HG03103 (cell line): ENCODE measurements around the gene PYCARD.
"Not testable (repeated sequence)": the region's sequence is repeated elsewhere in the genome, so short reads cannot be mapped to it uniquely, and the experiment has no call there.

ENCODE experiments used
- ATAC-seq: cut with Tn5 transposase; IDR thresholded peaks from one replicate; pipeline ENCODE4 v1.9.1; 2021; ENCODE audit warnings: low read depth; ENCODE audit not compliant: unreplicated experiment

PYCARD gene

DNA sequence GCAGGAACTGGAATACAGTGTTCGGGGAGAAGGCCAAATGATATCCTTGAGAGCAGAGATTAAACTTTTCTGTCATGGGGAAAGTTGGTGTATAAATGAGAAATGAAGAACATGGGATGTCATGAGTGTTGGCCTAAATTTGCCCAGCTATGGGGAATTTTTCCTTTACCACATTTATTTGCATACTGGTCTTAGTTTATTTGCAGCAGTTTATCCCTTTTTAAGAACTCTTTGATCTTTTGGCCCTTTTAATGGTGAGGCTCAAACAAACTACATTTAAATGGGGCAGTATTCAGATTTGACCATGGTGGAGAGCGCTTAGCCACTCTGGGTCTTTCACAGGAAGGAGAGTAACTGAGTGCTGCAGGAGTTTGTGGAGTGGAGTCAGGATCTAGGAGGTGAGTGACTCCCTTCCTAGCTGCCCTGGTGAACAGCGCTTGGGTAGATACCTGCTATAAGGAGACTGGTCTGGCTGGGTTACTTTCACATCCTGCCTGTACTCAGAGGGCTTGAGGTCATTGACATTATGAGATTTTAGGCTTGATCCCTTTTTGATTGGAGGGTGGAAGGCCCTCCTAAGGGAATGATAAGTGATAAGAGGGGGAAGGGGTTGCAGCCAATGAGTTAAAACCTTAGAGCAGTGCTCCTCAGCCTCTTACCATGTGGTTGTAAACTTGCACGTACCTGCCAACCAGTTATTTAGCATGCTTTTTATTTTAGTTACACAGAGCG, 10.7 kb downstream of the PYCARD start:
- ATAC-seq, result no peak

DNA sequence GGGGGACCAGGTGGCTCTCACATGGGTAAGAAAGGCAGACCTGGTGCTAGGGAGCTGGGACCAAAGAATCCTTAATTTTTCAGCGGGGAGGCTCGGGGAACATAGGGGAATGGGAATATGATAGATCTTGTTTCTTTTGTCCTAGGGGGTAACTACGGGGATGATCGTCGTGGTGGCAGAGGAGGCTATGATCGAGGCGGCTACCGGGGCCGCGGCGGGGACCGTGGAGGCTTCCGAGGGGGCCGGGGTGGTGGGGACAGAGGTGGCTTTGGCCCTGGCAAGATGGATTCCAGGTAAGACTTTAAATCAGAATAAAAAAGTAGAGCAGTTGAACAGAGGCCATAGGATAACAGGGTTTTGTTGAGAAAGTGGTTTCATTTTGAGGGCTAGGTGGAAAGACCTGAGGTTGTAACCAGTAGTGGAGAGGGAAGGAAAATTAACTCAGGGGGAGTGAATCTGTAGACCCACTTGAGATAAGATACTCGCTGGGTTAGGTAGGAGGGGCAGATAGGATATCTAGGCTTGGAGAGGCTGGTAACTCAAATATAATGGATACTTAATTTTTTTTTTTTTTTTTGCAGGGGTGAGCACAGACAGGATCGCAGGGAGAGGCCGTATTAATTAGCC, 11.6 kb downstream of the PYCARD start:
- ATAC-seq, result no peak

GRCh38 chr16:31190061-31190460, 12.5 kb downstream of the PYCARD start:
- ATAC-seq, result no peak

- no peak for ATAC-seq
Measured at GRCh38 chr16:31189412-31189778, 13.2 kb downstream of the PYCARD start.

DNA sequence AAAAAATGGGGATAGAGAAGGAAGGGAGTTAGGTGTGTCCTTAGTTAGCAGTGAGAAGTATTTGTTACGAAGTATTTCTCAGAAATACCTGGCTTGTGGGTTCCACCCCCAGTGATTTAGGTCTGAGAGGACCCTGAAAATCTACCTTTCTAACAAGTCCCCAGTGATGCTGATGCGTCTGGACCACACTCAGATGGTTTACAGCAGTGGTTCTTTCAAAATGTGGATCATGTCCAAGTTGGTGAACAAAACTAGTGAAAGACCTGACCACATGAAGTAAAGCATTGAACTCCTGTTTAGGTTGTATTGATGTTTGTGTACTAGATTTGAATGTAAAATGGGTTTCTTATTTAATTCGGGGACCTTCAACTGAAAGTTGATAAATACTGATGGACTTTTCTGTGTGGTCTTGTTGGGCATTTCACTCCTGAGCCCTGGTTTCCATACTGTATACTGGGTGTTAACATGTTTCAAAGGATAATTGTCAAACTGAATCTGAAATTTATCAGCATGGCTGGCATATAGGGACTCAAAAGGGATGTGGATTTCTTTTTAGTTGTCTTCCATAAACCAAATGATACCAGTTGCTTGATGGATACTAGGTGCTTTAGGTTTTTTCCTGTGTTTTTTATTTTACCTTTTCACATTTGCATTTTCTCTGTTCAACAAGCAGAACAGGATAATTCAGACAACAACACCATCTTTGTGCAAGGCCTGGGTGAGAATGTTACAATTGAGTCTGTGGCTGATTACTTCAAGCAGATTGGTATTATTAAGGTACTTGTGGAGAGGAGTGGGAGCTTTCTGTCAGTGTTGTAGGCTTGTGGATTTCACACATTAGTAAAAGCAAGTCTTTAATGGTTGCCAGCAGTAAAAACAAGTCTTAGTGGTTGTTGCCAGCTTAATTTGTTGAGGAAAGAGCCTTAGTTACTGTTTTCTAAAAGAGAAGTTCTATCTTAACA, 13.8 kb downstream of the PYCARD start:
- ATAC-seq, result no peak

DNA sequence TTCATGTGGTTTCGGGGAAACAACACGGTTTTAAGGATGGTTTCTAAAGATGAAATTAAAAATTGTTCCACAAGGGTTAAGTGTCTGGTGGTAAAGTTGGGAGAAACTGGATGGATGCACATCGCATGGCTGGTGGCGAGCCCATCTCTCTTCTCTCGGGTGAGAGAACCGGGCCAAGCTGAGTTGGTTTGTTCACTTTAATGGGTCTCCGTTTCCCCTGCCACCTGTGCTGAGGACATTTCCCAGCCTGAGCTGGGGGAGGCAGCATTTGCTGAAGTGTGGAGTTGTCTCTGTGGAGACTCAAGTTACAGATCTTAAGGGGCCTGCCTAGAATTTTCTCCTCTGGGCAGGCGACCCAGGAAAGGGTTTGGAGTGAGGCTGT, 14.8 kb downstream of the PYCARD start:
- ATAC-seq, result no peak

- no peak for ATAC-seq
Measured at GRCh38 chr16:31186930-31187807, 15.4 kb downstream of the PYCARD start.

DNA sequence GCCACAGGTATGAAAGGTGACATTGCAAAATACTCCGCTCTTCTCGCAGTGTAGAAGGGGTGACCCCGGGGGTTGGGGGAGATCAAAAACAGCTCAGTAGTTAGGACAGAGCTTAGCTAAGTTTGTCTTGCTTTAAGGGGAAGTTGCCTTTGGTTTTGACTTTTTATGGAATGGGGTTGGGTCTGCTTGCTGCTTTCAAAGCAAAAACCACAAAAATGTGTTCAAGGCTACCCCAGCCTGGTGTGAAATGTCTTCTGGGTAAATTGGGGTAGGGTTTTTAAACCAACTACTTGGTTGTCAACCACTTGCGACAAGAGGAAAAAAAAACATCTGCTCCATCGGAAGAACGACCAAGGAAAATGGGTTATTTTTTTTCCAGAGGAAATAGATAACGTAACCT, 16.4 kb downstream of the PYCARD start:
- ATAC-seq, result no peak

DNA sequence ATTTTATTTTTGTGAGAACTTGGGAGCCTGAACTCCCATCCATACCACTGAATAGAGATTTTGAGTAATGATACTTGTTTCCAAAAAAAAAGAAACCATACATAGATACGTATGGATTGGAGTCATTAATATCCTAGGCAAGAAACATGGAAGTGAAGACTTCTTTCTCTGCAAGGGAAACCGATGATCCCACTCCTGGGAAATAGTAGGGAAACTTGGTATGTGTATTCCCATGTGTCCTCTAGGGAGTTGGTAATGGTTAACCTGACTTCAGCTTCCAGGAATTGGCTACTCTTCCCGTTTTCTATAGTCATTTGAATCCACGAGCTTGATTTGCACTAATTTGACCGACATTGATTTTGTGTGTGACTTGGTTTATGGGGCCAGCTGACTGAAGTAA, 17.2 kb downstream of the PYCARD start:
- no peak for ATAC-seq

- no peak for ATAC-seq
Measured at GRCh38 chr16:31184888-31185287, 17.7 kb downstream of the PYCARD start.

GRCh38 chr16:31183432-31184428, 18.8 kb downstream of the PYCARD start:
- ATAC-seq, result no peak

DNA sequence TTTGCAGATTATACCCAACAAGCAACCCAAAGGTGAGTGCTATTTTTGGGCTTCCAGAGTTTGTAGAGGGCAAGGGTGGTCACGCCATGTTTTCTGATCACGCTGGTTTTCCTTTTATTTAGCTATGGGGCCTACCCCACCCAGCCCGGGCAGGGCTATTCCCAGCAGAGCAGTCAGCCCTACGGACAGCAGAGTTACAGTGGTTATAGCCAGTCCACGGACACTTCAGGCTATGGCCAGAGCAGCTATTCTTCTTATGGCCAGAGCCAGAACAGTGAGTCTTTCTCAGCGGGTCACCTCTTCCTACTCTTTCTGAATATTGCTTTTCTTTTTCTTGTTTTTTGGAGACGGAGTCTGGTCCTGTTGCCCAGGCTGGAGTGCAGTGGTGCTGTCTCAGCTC, 20.2 kb downstream of the PYCARD start:
- no peak for ATAC-seq

DNA sequence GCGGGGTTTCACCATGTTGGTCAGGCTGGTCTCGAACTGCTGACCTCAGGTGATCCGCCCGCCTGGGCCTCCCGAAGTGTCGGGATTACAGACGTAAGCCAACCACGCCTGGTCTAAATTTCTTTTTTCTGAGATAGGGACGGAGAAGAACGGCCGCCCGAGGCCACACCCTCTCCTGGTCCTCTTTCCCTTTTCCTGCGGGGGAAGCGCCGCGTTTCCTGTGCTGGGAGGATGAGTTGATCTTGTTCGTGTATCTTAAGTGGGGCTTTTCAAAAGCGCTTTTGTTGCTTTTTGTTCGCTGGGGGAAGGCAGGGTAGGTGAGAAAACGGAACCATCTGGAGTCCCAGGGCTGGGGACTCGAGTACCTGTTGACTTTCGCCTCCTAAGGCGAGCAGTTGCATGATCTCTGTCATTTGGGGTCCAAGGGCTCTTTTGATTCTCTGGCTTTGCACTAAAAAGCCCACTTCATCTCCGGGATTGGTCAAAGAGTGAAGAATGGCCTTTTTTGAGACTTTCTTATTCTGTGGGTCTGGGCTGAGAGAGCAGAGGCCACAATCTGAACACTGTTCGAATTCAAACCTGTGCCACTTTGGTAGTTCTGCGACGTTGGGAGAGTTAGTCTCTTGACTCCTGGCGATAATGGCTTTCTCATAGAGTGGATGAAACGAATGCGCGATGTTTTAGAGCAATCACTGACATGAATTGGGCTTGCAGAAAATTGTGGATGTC, 21.3 kb downstream of the PYCARD start:
- no peak for ATAC-seq

GRCh38 chr16:31179747-31180459, 22.7 kb downstream of the PYCARD start, which contains the start of gene FUS:
FUS (plus strand) TSS chr16:31180139; CDS start chr16:31180215, 76 bp downstream.
- ATAC-seq, result peak; percentile 42

GRCh38 chr16:31179219-31179746, 23.3 kb downstream of the PYCARD start:
- no peak for ATAC-seq

DNA sequence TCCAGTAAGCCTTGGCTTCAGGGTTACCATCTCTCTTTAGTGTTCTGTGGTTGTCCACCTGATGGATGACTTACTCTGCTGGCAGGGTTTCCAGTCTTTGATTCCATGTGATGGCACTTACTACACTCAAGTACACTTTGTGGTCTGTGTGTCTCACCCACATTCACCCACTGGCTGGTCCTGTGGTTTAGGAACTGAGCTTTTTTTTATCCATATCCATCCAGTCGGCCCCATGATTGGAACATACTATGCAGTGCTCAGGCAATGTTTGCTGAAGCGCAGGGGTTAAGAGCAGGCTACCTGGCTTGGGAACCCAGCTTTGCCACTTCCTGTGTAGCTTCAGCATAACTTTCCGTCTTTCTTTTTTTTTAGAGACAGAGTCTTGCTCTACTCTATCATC, 25.4 kb downstream of the PYCARD start:
- no peak for ATAC-seq

DNA sequence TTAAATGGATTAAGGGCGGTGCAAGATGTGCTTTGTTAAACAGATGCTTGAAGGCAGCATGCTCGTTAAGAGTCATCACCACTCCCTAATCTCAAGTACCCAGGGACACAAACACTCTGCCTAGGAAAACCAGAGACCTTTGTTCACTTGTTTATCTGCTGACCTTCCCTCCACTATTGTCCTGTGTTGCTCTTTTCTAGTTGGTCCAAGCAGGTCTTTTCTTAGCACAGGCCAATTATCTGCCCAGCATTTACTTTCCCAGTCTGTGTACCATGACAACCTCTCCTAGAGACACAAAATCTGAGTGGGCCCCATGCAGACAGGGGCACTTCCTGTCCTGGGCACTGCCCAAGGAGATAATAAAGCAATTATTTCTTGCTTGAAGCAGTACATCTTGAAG, 32.5 kb downstream of the PYCARD start:
- ATAC-seq, result not testable (repeated sequence)

- ATAC-seq, result no peak
Measured at GRCh38 chr16:31168848-31169247, 33.7 kb downstream of the PYCARD start.
